Mucosa of stomach (tissue), 1 donor: ENCODE measurements around the gene COL2A1.
A peak's percentile ranks its signal among the peaks of the same experiment; 100 is the strongest.

ENCODE experiments used
- H3K27me3 ChIP-seq: one replicate; pipeline ENCODE4 v1.7.0; 2013; ENCODE audit warnings: mild to moderate bottlenecking, low read length; ENCODE audit not compliant: control insufficient read depth, insufficient read depth
- H3K36me3 ChIP-seq: one replicate; pipeline ENCODE4 v1.7.0; 2013; ENCODE audit warnings: low read length; ENCODE audit not compliant: control insufficient read depth, insufficient read depth
- H3K4me1 ChIP-seq: one replicate; pipeline ENCODE4 v1.7.0; 2013; ENCODE audit warnings: mild to moderate bottlenecking, low read length; ENCODE audit not compliant: control insufficient read depth, insufficient read depth
- H3K4me3 ChIP-seq: one replicate; pipeline ENCODE4 v1.7.0; 2013; ENCODE audit warnings: low read length
- H3K9ac ChIP-seq: one replicate; pipeline ENCODE4 v1.7.0; 2013; ENCODE audit warnings: mild to moderate bottlenecking, low read length, moderate library complexity
- H3K9me3 ChIP-seq: one replicate; pipeline ENCODE4 v1.7.0; 2013; ENCODE audit warnings: mild to moderate bottlenecking, low read length, moderate library complexity; ENCODE audit not compliant: control insufficient read depth
- donor health status: Pancreatic carcinoma.

Gene COL2A1

GRCh38 chr12:48005001-48005749, 899 bp upstream of the COL2A1 start:
- H3K4me1 ChIP-seq, result peaks cover 34% of the 10 kb centered on the region
- H3K9ac ChIP-seq, result no peak overlapping the region
- peaks cover 84% of the 10 kb centered on the region for H3K27me3 ChIP-seq
- no peaks in the 10 kb centered on the region for H3K36me3 ChIP-seq
- no peaks in the 10 kb centered on the region for H3K9me3 ChIP-seq
- no peak overlapping the region for H3K4me3 ChIP-seq

- H3K9me3 ChIP-seq, result no peaks in the 10 kb centered on the region
- peaks cover 34% of the 10 kb centered on the region for H3K4me1 ChIP-seq
- H3K27me3 ChIP-seq, result peaks cover 87% of the 10 kb centered on the region
- no peak overlapping the region for H3K4me3 ChIP-seq
- no peaks in the 10 kb centered on the region for H3K36me3 ChIP-seq
- no peak overlapping the region for H3K9ac ChIP-seq
Measured at GRCh38 chr12:48003226-48004052, 837 bp downstream of the COL2A1 start.

GRCh38 chr12:48002773-48003218, 1.5 kb downstream of the COL2A1 start:
- H3K9ac ChIP-seq, result no peak overlapping the region
- H3K4me3 ChIP-seq, result no peak overlapping the region
- H3K9me3 ChIP-seq, result no peaks in the 10 kb centered on the region
- H3K4me1 ChIP-seq, result peaks cover 34% of the 10 kb centered on the region
- H3K36me3 ChIP-seq, result no peaks in the 10 kb centered on the region
- H3K27me3 ChIP-seq, result peaks cover 87% of the 10 kb centered on the region

GRCh38 chr12:48002414-48002730, 1.9 kb downstream of the COL2A1 start:
- Histone ChIP-seq H3K9me3 (no peaks in the 10 kb centered on the region), H3K27me3 (peaks cover 92% of the 10 kb centered on the region), H3K4me3 (no peak overlapping the region), H3K9ac (no peak overlapping the region), H3K4me1 (peaks cover 34% of the 10 kb centered on the region), H3K36me3 (no peaks in the 10 kb centered on the region)

GRCh38 chr12:48001505-48002413, 2.5 kb downstream of the COL2A1 start:
- H3K9ac ChIP-seq, result no peak overlapping the region

GRCh38 chr12:48000878-48001504, 3.3 kb downstream of the COL2A1 start:
- H3K36me3 ChIP-seq, result no peaks in the 10 kb centered on the region
- H3K4me1 ChIP-seq, result peaks cover 34% of the 10 kb centered on the region
- H3K27me3 ChIP-seq, result peaks cover 89% of the 10 kb centered on the region
- no peaks in the 10 kb centered on the region for H3K9me3 ChIP-seq
- H3K9ac ChIP-seq, result no peak overlapping the region
- peak overlapping the region; percentile 18 for H3K4me3 ChIP-seq

More at GRCh38 chr12:48001505-48002413, 2.5 kb downstream of the COL2A1 start:
- Histone ChIP-seq H3K4me1 (peaks cover 34% of the 10 kb centered on the region), H3K36me3 (no peaks in the 10 kb centered on the region), H3K27me3 (peaks cover 92% of the 10 kb centered on the region), H3K4me3 (peak overlapping the region; percentile 18), H3K9me3 (no peaks in the 10 kb centered on the region)

GRCh38 chr12:47999816-48000215, 4.5 kb downstream of the COL2A1 start:
- peaks cover 84% of the 10 kb centered on the region for H3K27me3 ChIP-seq
- no peaks in the 10 kb centered on the region for H3K9me3 ChIP-seq
- no peak overlapping the region for H3K4me3 ChIP-seq
- no peaks in the 10 kb centered on the region for H3K36me3 ChIP-seq
- peaks cover 31% of the 10 kb centered on the region for H3K4me1 ChIP-seq
- no peak overlapping the region for H3K9ac ChIP-seq

GRCh38 chr12:47997321-47997720, 7.0 kb downstream of the COL2A1 start:
- Histone ChIP-seq H3K9ac (no peak overlapping the region), H3K27me3 (peaks cover 63% of the 10 kb centered on the region), H3K4me3 (no peak overlapping the region), H3K9me3 (no peaks in the 10 kb centered on the region), H3K36me3 (no peaks in the 10 kb centered on the region), H3K4me1 (peaks cover 15% of the 10 kb centered on the region)

GRCh38 chr12:47995981-47996401, 8.3 kb downstream of the COL2A1 start:
- H3K9me3 ChIP-seq, result no peaks in the 10 kb centered on the region
- H3K27me3 ChIP-seq, result peaks cover 54% of the 10 kb centered on the region
- peaks cover 2% of the 10 kb centered on the region for H3K4me1 ChIP-seq
- no peak overlapping the region for H3K9ac ChIP-seq
- no peaks in the 10 kb centered on the region for H3K36me3 ChIP-seq
- H3K4me3 ChIP-seq, result no peak overlapping the region

GRCh38 chr12:47993491-47993890, 10.8 kb downstream of the COL2A1 start:
- no peak overlapping the region for H3K4me3 ChIP-seq
- H3K4me1 ChIP-seq, result no peaks in the 10 kb centered on the region
- no peak overlapping the region for H3K9ac ChIP-seq
- H3K9me3 ChIP-seq, result no peaks in the 10 kb centered on the region
- H3K36me3 ChIP-seq, result no peaks in the 10 kb centered on the region
- H3K27me3 ChIP-seq, result peaks cover 29% of the 10 kb centered on the region

- H3K36me3 ChIP-seq, result no peaks in the 10 kb centered on the region
- H3K9ac ChIP-seq, result no peak overlapping the region
- peaks cover 23% of the 10 kb centered on the region for H3K27me3 ChIP-seq
- no peak overlapping the region for H3K4me3 ChIP-seq
- no peaks in the 10 kb centered on the region for H3K9me3 ChIP-seq
- H3K4me1 ChIP-seq, result no peaks in the 10 kb centered on the region
Measured at GRCh38 chr12:47992776-47993175, 11.5 kb downstream of the COL2A1 start.
